ENCODE data around the gene ARL13B. TPM values are rescaled to one million over a fixed set of nuclear protein-coding genes. Genes with fewer than 3 reads are reported as not detected.

The ARL13B gene
- total and polyA plus RNA-seq, 3 experiments from 2014 or later: 6.5 to 18.0 (median 13.7) TPM

DNA sequence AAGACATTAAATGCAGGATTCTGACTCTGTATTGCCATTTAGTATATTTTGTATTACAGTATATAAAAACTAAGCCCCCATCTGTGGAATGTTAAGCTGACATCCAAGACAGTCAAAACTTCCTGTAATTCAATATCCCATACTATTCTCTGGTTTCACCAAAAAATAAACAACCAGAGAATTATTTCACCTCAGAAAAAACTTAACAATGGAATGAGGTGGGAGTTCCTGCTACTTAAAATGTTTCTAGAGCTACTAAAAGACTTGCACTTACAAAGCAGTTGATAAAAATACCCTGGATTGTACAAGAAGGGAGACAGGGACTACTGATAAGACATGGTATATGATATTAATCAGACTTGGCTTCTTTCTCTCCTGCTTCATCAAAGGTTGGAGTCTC lies 8.3 kb downstream of the ARL13B start:
- H3K4me3 ChIP-seq (ENCODE audit: low read length): no peak overlapping the region
- Mint-ChIP-seq H3K4me1 (peaks cover 2 to 4% (median 4%) of the 10 kb centered on the region in 3 donors), H3K36me3 (no peaks in the 10 kb centered on the region), H3K4me3 (no peak overlapping the region), H3K27ac (no peak overlapping the region), H3K9me3 (no peaks in the 10 kb centered on the region), H3K27me3 (no peaks in the 10 kb centered on the region)
- no peaks in the 10 kb centered on the region for H3K4me1 ChIP-seq (ENCODE audit: insufficient read depth, low read length)
- H3K27me3 ChIP-seq (ENCODE audit: insufficient read depth, low read length, poor library complexity, severe bottlenecking): no peaks in the 10 kb centered on the region
- ChIA-PET CTCF (interaction anchor here (2.2 kb wide), 1 partner anchor 8 kb away, joined by 7 read pairs; the partner anchor contains the start of gene ARL13B), POLR2A (no interaction called here)
- H3K36me3 ChIP-seq (ENCODE audit: insufficient read depth, low read length): no peaks in the 10 kb centered on the region
- H3K27ac ChIP-seq (ENCODE audit: low read depth, low read length): no peak overlapping the region
- DNase-seq: no peak
- H3K9me3 ChIP-seq (ENCODE audit: low read length): no peaks in the 10 kb centered on the region

- H3K27me3 ChIP-seq (ENCODE audit: insufficient read depth, low read length, poor library complexity, severe bottlenecking): no peaks in the 10 kb centered on the region
- DNase-seq: no peak
- Mint-ChIP-seq H3K4me3 (no peak overlapping the region), H3K4me1 (peaks cover 0 to 4% (median 2%) of the 10 kb centered on the region in 3 donors), H3K27me3 (no peaks in the 10 kb centered on the region), H3K36me3 (no peaks in the 10 kb centered on the region), H3K9me3 (no peaks in the 10 kb centered on the region), H3K27ac (no peak overlapping the region)
- no peaks in the 10 kb centered on the region for H3K4me1 ChIP-seq (ENCODE audit: insufficient read depth, low read length)
- no peaks in the 10 kb centered on the region for H3K9me3 ChIP-seq (ENCODE audit: low read length)
- no peaks in the 10 kb centered on the region for H3K36me3 ChIP-seq (ENCODE audit: insufficient read depth, low read length)
- no peak overlapping the region for H3K4me3 ChIP-seq (ENCODE audit: low read length)
- POLR2A ChIA-PET: no interaction called here
- no peak overlapping the region for H3K27ac ChIP-seq (ENCODE audit: low read depth, low read length)
- CTCF ChIA-PET: interaction anchor here (2.2 kb wide), 1 partner anchor 9 kb away, joined by 7 read pairs; the partner anchor contains the start of gene ARL13B
Observed at GRCh38 chr3:93988764-93989163, 8.8 kb downstream of the ARL13B start.

GRCh38 chr3:93989241-93989640 lies 9.3 kb downstream of the ARL13B start:
- peaks cover 0 to 7% (median 4%) of the 10 kb centered on the region in 3 donors for H3K4me1 Mint-ChIP-seq
- no peaks in the 10 kb centered on the region for H3K27me3 ChIP-seq (ENCODE audit: insufficient read depth, low read length, poor library complexity, severe bottlenecking)
- ChIA-PET POLR2A (no interaction called here), CTCF (interaction anchor here (0.8 to 2.2 kb wide), 2 partner anchors 9 to 10 kb away, joined by 3 to 7 read pairs; partner anchors contain the start of gene ARL13B)
- no peak overlapping the region for H3K27ac Mint-ChIP-seq
- H3K4me1 ChIP-seq (ENCODE audit: insufficient read depth, low read length): no peaks in the 10 kb centered on the region
- H3K36me3 ChIP-seq (ENCODE audit: insufficient read depth, low read length): no peaks in the 10 kb centered on the region
- DNase-seq: no peak
- H3K9me3 Mint-ChIP-seq: no peaks in the 10 kb centered on the region
- no peak overlapping the region for H3K27ac ChIP-seq (ENCODE audit: low read depth, low read length)
- H3K4me3 Mint-ChIP-seq: no peak overlapping the region
- no peaks in the 10 kb centered on the region for H3K36me3 Mint-ChIP-seq
- H3K27me3 Mint-ChIP-seq: no peaks in the 10 kb centered on the region
- H3K4me3 ChIP-seq (ENCODE audit: low read length): no peak overlapping the region
- no peaks in the 10 kb centered on the region for H3K9me3 ChIP-seq (ENCODE audit: low read length)

DNA sequence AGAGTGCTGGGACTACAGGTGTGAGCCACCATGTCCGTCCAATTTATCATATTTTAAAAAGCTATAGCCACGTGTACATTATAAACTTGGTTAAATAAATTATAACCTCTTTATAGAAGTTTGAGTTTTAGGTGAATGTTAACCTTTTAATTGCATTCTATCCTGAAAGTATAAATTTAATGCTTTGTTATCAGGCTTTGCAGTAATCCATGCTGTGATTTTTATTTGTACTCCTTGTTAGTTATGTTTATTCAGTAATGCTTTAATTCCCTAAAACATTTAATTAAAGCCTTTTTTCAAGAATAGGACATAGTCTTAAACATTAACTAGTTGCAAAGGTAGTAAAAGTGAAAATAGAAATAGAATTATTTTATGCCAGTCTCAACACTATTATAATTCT lies 11.7 kb downstream of the ARL13B start:
- no peaks in the 10 kb centered on the region for H3K27me3 Mint-ChIP-seq
- H3K27ac Mint-ChIP-seq: no peak overlapping the region
- H3K4me3 ChIP-seq (ENCODE audit: low read length): no peak overlapping the region
- peaks cover 0 to 7% (median 4%) of the 10 kb centered on the region in 3 donors for H3K4me1 Mint-ChIP-seq
- no peaks in the 10 kb centered on the region for H3K9me3 ChIP-seq (ENCODE audit: low read length)
- POLR2A ChIA-PET: no interaction called here
- no peak overlapping the region for H3K4me3 Mint-ChIP-seq
- H3K27me3 ChIP-seq (ENCODE audit: insufficient read depth, low read length, poor library complexity, severe bottlenecking): no peaks in the 10 kb centered on the region
- no peaks in the 10 kb centered on the region for H3K36me3 Mint-ChIP-seq
- H3K9me3 Mint-ChIP-seq: no peaks in the 10 kb centered on the region
- H3K36me3 ChIP-seq (ENCODE audit: insufficient read depth, low read length): no peaks in the 10 kb centered on the region
- DNase-seq: no peak
- no peaks in the 10 kb centered on the region for H3K4me1 ChIP-seq (ENCODE audit: insufficient read depth, low read length)
- CTCF ChIA-PET: no interaction called here
- no peak overlapping the region for H3K27ac ChIP-seq (ENCODE audit: low read depth, low read length)

- Histone ChIP-seq H3K27me3 (ENCODE audit: insufficient read depth, low read length, poor library complexity, severe bottlenecking) (no peaks in the 10 kb centered on the region), H3K27ac (ENCODE audit: low read depth, low read length) (no peak overlapping the region), H3K4me3 (ENCODE audit: low read length) (no peak overlapping the region), H3K9me3 (ENCODE audit: low read length) (no peaks in the 10 kb centered on the region), H3K36me3 (ENCODE audit: insufficient read depth, low read length) (no peaks in the 10 kb centered on the region), H3K4me1 (ENCODE audit: insufficient read depth, low read length) (no peaks in the 10 kb centered on the region)
- ChIA-PET POLR2A (no interaction called here), CTCF (no interaction called here)
- H3K36me3 Mint-ChIP-seq: peaks cover 0 to 2% (median 1%) of the 10 kb centered on the region in 3 donors
- peaks cover 0 to 7% (median 4%) of the 10 kb centered on the region in 3 donors for H3K4me1 Mint-ChIP-seq
- no peaks in the 10 kb centered on the region for H3K27me3 Mint-ChIP-seq
- H3K9me3 Mint-ChIP-seq: no peaks in the 10 kb centered on the region
- no peak overlapping the region for H3K4me3 Mint-ChIP-seq
- no peak overlapping the region for H3K27ac Mint-ChIP-seq
- no peak for DNase-seq
Observed at GRCh38 chr3:93992207-93992606, 12.3 kb downstream of the ARL13B start.

GRCh38 chr3:93994056-93994455 lies 14.1 kb downstream of the ARL13B start:
- Mint-ChIP-seq H3K4me1 (peaks cover 0 to 7% (median 4%) of the 10 kb centered on the region in 3 donors), H3K4me3 (no peak overlapping the region), H3K27me3 (no peaks in the 10 kb centered on the region), H3K36me3 (peaks cover 0 to 8% (median 8%) of the 10 kb centered on the region in 3 donors), H3K9me3 (no peaks in the 10 kb centered on the region), H3K27ac (peak overlapping the region in 1 of 8 donors; percentile 19)
- H3K27me3 ChIP-seq (ENCODE audit: insufficient read depth, low read length, poor library complexity, severe bottlenecking): no peaks in the 10 kb centered on the region
- no peaks in the 10 kb centered on the region for H3K4me1 ChIP-seq (ENCODE audit: insufficient read depth, low read length)
- no peaks in the 10 kb centered on the region for H3K9me3 ChIP-seq (ENCODE audit: low read length)
- DNase-seq: no peak
- no peak overlapping the region for H3K27ac ChIP-seq (ENCODE audit: low read depth, low read length)
- H3K4me3 ChIP-seq (ENCODE audit: low read length): no peak overlapping the region
- no peaks in the 10 kb centered on the region for H3K36me3 ChIP-seq (ENCODE audit: insufficient read depth, low read length)
- ChIA-PET CTCF (interaction anchor here (1.2 to 1.6 kb wide), 2 partner anchors 9 to 12 kb away, joined by 3 to 4 read pairs; no protein-coding TSS in a partner anchor), POLR2A (no interaction called here)

DNA sequence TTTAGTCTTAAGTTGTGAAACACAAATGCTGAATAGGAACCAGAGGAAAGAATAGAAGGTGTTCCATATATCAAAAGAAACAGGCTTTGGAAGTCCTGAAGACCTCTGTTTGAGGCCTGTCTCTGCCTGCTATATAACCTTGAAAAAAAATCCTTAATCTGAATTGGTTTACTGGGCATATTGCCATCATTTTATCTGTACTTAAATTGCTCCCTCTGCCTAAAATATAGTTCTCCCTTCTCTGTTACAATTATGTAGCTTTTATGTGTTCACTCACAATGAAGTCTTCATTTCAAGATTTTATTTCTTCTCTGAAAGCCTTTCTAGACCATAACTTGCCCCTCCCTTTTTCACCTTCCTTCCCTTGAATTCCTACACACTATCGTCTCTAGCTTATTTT lies 21.2 kb downstream of the ARL13B start:
- H3K4me3 Mint-ChIP-seq: no peak overlapping the region
- Histone ChIP-seq H3K4me1 (ENCODE audit: insufficient read depth, low read length) (no peaks in the 10 kb centered on the region), H3K36me3 (ENCODE audit: insufficient read depth, low read length) (no peaks in the 10 kb centered on the region), H3K27me3 (ENCODE audit: insufficient read depth, low read length, poor library complexity, severe bottlenecking) (no peaks in the 10 kb centered on the region), H3K4me3 (ENCODE audit: low read length) (no peak overlapping the region), H3K9me3 (ENCODE audit: low read length) (no peaks in the 10 kb centered on the region), H3K27ac (ENCODE audit: low read depth, low read length) (no peak overlapping the region)
- H3K27ac Mint-ChIP-seq: peak overlapping the region in 3 of 8 donors; percentile 0 to 54 (median 16)
- POLR2A ChIA-PET: no interaction called here
- CTCF ChIA-PET: interaction anchor here (1.6 kb wide), 1 partner anchor 68 kb away, joined by 6 read pairs; no protein-coding TSS in a partner anchor
- peaks cover 4 to 6% (median 5%) of the 10 kb centered on the region in 3 donors for H3K4me1 Mint-ChIP-seq
- peaks cover 0 to 8% (median 8%) of the 10 kb centered on the region in 3 donors for H3K36me3 Mint-ChIP-seq
- H3K9me3 Mint-ChIP-seq: no peaks in the 10 kb centered on the region
- H3K27me3 Mint-ChIP-seq: no peaks in the 10 kb centered on the region
- DNase-seq: no peak

- no peaks in the 10 kb centered on the region for H3K27me3 Mint-ChIP-seq
- H3K4me1 ChIP-seq (ENCODE audit: insufficient read depth, low read length): no peaks in the 10 kb centered on the region
- no peaks in the 10 kb centered on the region for H3K36me3 ChIP-seq (ENCODE audit: insufficient read depth, low read length)
- no peak overlapping the region for H3K27ac ChIP-seq (ENCODE audit: low read depth, low read length)
- H3K4me3 Mint-ChIP-seq: no peak overlapping the region
- H3K4me1 Mint-ChIP-seq: peaks cover 4 to 6% (median 5%) of the 10 kb centered on the region in 3 donors
- no peaks in the 10 kb centered on the region for H3K27me3 ChIP-seq (ENCODE audit: insufficient read depth, low read length, poor library complexity, severe bottlenecking)
- H3K9me3 Mint-ChIP-seq: no peaks in the 10 kb centered on the region
- ChIA-PET POLR2A (no interaction called here), CTCF (interaction anchor here (1.3 to 1.6 kb wide), 3 partner anchors 67 to 69 kb away, joined by 4 to 7 read pairs (median 6); no protein-coding TSS in a partner anchor)
- peak overlapping the region in 2 of 8 donors; percentile 29 to 54 for H3K27ac Mint-ChIP-seq
- peaks cover 0 to 10% (median 9%) of the 10 kb centered on the region in 3 donors for H3K36me3 Mint-ChIP-seq
- DNase-seq: no peak
- H3K4me3 ChIP-seq (ENCODE audit: low read length): no peak overlapping the region
- no peaks in the 10 kb centered on the region for H3K9me3 ChIP-seq (ENCODE audit: low read length)
Observed at GRCh38 chr3:94001827-94002495, 22.0 kb downstream of the ARL13B start.

Measured in CD8-positive, alpha-beta memory T cell (primary cell).